H9 (cell line): ENCODE results near the gene PRSS23. TPM values are rescaled to one million over a fixed set of nuclear protein-coding genes. Genes with fewer than 3 reads are reported as not detected.

Experiments
- DNase-seq: peaks from one replicate; pipeline ENCODE4 v3.0.0-alpha.2; 2017
- H2AFZ ChIP-seq: one replicate; pipeline ENCODE4 v1.6.1; 2013; ENCODE audit warnings: mild to moderate bottlenecking, low read length, control low read depth, moderate library complexity
- H2AK5ac ChIP-seq: 2 replicates; pipeline ENCODE4 v1.6.1; 2013; ENCODE audit warnings: low read length, control low read depth, mixed read lengths; ENCODE audit not compliant: insufficient read length
- H2BK120ac ChIP-seq: one replicate; pipeline ENCODE4 v1.6.1; 2013; ENCODE audit warnings: low read depth, mild to moderate bottlenecking, low read length, control low read depth, inconsistent platforms; ENCODE audit not compliant: poor library complexity, severe bottlenecking
- H2BK12ac ChIP-seq: 2 replicates; pipeline ENCODE4 v1.6.1; 2013; ENCODE audit warnings: low read length, control low read depth, mixed read lengths, low read depth; ENCODE audit not compliant: insufficient read length
- H2BK15ac ChIP-seq: 2 replicates; pipeline ENCODE4 v1.6.1; 2013; ENCODE audit warnings: low read depth, low read length, control low read depth
- H2BK20ac ChIP-seq: one replicate; pipeline ENCODE4 v1.6.1; 2013; ENCODE audit warnings: low read depth, mild to moderate bottlenecking, low read length, control low read depth, inconsistent platforms; ENCODE audit not compliant: poor library complexity, severe bottlenecking
- H2BK5ac ChIP-seq: 2 replicates; pipeline ENCODE4 v1.6.1; 2013; ENCODE audit warnings: low read length, control low read depth, mixed read lengths; ENCODE audit not compliant: insufficient read length
- H3K14ac ChIP-seq: 2 replicates; pipeline ENCODE4 v1.6.1; 2013; ENCODE audit warnings: low read length, control low read depth; ENCODE audit not compliant: insufficient read depth
- H3K18ac ChIP-seq: 2 replicates; pipeline ENCODE4 v1.6.1; 2013; ENCODE audit warnings: low read depth, mild to moderate bottlenecking, mixed read lengths, low read length, control low read depth; ENCODE audit not compliant: insufficient read length
- H3K23ac ChIP-seq: 2 replicates; pipeline ENCODE4 v1.6.1; 2013; ENCODE audit warnings: low read length, control low read depth, mixed read lengths, low read depth; ENCODE audit not compliant: insufficient read length
- H3K23me2 ChIP-seq: 2 replicates; pipeline ENCODE4 v1.6.1; 2013; ENCODE audit warnings: low read depth, mild to moderate bottlenecking, mixed read lengths, low read length, control low read depth; ENCODE audit not compliant: insufficient read length, poor library complexity, severe bottlenecking
- H3K27ac ChIP-seq: 2 replicates; pipeline ENCODE4 v1.5.1; 2013; ENCODE audit warnings: low read length, control low read depth, mixed read lengths, low read depth; ENCODE audit not compliant: insufficient read length
- H3K27me3 ChIP-seq: 2 replicates; pipeline ENCODE4 v1.6.1; 2013; ENCODE audit warnings: low read length, control low read depth, inconsistent platforms; ENCODE audit not compliant: insufficient read depth
- H3K4ac ChIP-seq: 2 replicates; pipeline ENCODE4 v1.6.1; 2013; ENCODE audit warnings: low read depth, mild to moderate bottlenecking, control low read depth, inconsistent platforms, low read length, moderate library complexity
- H3K4me1 ChIP-seq: 2 replicates; pipeline ENCODE4 v1.6.1; 2013; ENCODE audit warnings: low read length, control low read depth, inconsistent platforms; ENCODE audit not compliant: insufficient read depth
- H3K4me2 ChIP-seq: 2 replicates; pipeline ENCODE4 v1.6.1; 2013; ENCODE audit warnings: low read length, control low read depth, mixed read lengths; ENCODE audit not compliant: insufficient read length, insufficient read depth
- H3K56ac ChIP-seq: 2 replicates; pipeline ENCODE4 v1.6.1; 2013; ENCODE audit warnings: low read depth, mild to moderate bottlenecking, mixed read lengths, low read length, control low read depth; ENCODE audit not compliant: insufficient read length
- H3K79me1 ChIP-seq: 2 replicates; pipeline ENCODE4 v1.6.1; 2013; ENCODE audit warnings: low read depth, mild to moderate bottlenecking, moderate library complexity, low read length, control low read depth, inconsistent platforms; ENCODE audit not compliant: insufficient read depth, poor library complexity, severe bottlenecking
- H3K79me2 ChIP-seq: 2 replicates; pipeline ENCODE4 v1.6.1; 2013; ENCODE audit warnings: low read length, control low read depth, inconsistent platforms; ENCODE audit not compliant: insufficient read depth
- H3K9ac ChIP-seq: 2 replicates; pipeline ENCODE4 v1.6.1; 2013; ENCODE audit warnings: low read length, control low read depth, mixed read lengths; ENCODE audit not compliant: insufficient read length; ENCODE audit errors: extremely low read depth
- H3K9me3 ChIP-seq: one replicate; pipeline ENCODE4 v1.6.1; 2013; ENCODE audit warnings: low read depth, low read length, inconsistent platforms; ENCODE audit not compliant: control insufficient read depth
- H3T11ph ChIP-seq: one replicate; pipeline ENCODE4 v1.6.1; 2013; ENCODE audit warnings: mild to moderate bottlenecking, low read length, control low read depth, inconsistent platforms
- H4K20me1 ChIP-seq: one replicate; pipeline ENCODE4 v1.6.1; 2013; ENCODE audit not compliant: control insufficient read depth, insufficient read length, insufficient read depth
- H4K5ac ChIP-seq: 2 replicates; pipeline ENCODE4 v1.6.1; 2013; ENCODE audit warnings: low read depth, mild to moderate bottlenecking, mixed read lengths, low read length, control low read depth; ENCODE audit not compliant: insufficient read length
- H4K8ac ChIP-seq: replicated peaks from 2 replicates; pipeline ENCODE4 v1.6.1; 2013; ENCODE audit warnings: low read length, control low read depth, mixed read lengths, low read depth; ENCODE audit not compliant: insufficient read length
- H4K91ac ChIP-seq: 2 replicates; pipeline ENCODE4 v1.6.1; 2013; ENCODE audit warnings: low read depth, mild to moderate bottlenecking, moderate library complexity, mixed read lengths, low read length, control low read depth; ENCODE audit not compliant: insufficient read length
- H3K27ac Mint-ChIP-seq, 3 experiments: 2 replicates in 2 of 3; 3 replicates in 1 of 3; pipeline ENCODE4 v1.8.0; 2020 to 2021; ENCODE audit warnings: mixed read lengths in 3 of 3, mild to moderate bottlenecking in 1 of 3, moderate library complexity in 1 of 3
- H3K27me3 Mint-ChIP-seq: 2 replicates; pipeline ENCODE4 v1.8.0; 2021; ENCODE audit warnings: low read depth, mild to moderate bottlenecking, moderate library complexity, mixed read lengths
- H3K36me3 Mint-ChIP-seq, 3 experiments: 2 replicates in 2 of 3; 3 replicates in 1 of 3; pipeline ENCODE4 v1.8.0; 2020 to 2021; ENCODE audit warnings: low read depth in 3 of 3, mixed read lengths in 3 of 3; ENCODE audit not compliant: insufficient read depth in 1 of 3
- H3K4me1 Mint-ChIP-seq, 2 experiments: 2 replicates each; pipeline ENCODE4 v1.8.0; 2020; ENCODE audit warnings: mixed read lengths in 2 of 2
- H3K4me3 Mint-ChIP-seq, 2 experiments: 2 replicates in 1 of 2; 3 replicates in 1 of 2; pipeline ENCODE4 v1.8.0; 2020 to 2021; ENCODE audit warnings: mild to moderate bottlenecking in 2 of 2, mixed read lengths in 2 of 2, moderate library complexity in 1 of 2
- H3K9me3 Mint-ChIP-seq, 2 experiments: 2 replicates in 1 of 2; 3 replicates in 1 of 2; pipeline ENCODE4 v1.8.0; 2020; ENCODE audit warnings: mild to moderate bottlenecking in 2 of 2, mixed read lengths in 2 of 2, moderate library complexity in 1 of 2
- WGBS: extraction: QIAGEN DNeasy Blood & Tissue Kit; methylation state at CpG from one replicate; pipeline ENCODE4 v1.1.7; 2013; ENCODE audit warnings: missing lambda C conversion rate, low lambda C conversion rate, mixed read lengths; ENCODE audit not compliant: insufficient read length; ENCODE audit errors: extremely low coverage; 5-methylcytosine and 5-hydroxymethylcytosine counted together
- total RNA-seq: library from RNA; stranded (reverse); gene quantifications from 2 replicates; pipeline ENCODE4 v1.2.1, GENCODE V29; 2021
- TF ChIP-seq, protein P1 (sequence below): fragments of 200-600 bp; sonication (generic); conservative IDR thresholded peaks from 3 replicates; pipeline ENCODE4 v1.8.0; 2021; ENCODE audit warnings: antibody characterized with exemption, mild to moderate bottlenecking

PRSS23 gene
- total RNA-seq, 1 experiment from 2014 or later: 6.9 TPM

- Histone ChIP-seq H3K23ac (no peak overlapping the region), H4K91ac (no peak overlapping the region), H3K79me1 (no peaks in the 10 kb centered on the region), H3K79me2 (no peaks in the 10 kb centered on the region), H3K4ac (no peak overlapping the region), H3K18ac (no peak overlapping the region), H3K9me3 (no peaks in the 10 kb centered on the region), H4K5ac (no peak overlapping the region), H3K27ac (no peak overlapping the region), H2BK20ac (no peak overlapping the region), H2AK5ac (no peak overlapping the region), H2AFZ (no peak overlapping the region), H3K23me2 (no peaks in the 10 kb centered on the region), H3K27me3 (no peaks in the 10 kb centered on the region), H3K56ac (no peak overlapping the region), H3K14ac (no peak overlapping the region), H2BK5ac (no peak overlapping the region), H3K4me1 (no peaks in the 10 kb centered on the region), H4K20me1 (no peaks in the 10 kb centered on the region), H2BK12ac (no peak overlapping the region), H2BK120ac (no peak overlapping the region), H3K4me2 (no peak overlapping the region), H4K8ac (no peak overlapping the region), H3T11ph (no peak overlapping the region), H3K9ac (no peak overlapping the region), H2BK15ac (no peak overlapping the region)
- no peak for DNase-seq
- H3K9me3 Mint-ChIP-seq: no peaks in the 10 kb centered on the region
- no peaks in the 10 kb centered on the region for H3K4me1 Mint-ChIP-seq
- H3K4me3 Mint-ChIP-seq: no peak overlapping the region
- TF ChIP-seq, protein P1, sequence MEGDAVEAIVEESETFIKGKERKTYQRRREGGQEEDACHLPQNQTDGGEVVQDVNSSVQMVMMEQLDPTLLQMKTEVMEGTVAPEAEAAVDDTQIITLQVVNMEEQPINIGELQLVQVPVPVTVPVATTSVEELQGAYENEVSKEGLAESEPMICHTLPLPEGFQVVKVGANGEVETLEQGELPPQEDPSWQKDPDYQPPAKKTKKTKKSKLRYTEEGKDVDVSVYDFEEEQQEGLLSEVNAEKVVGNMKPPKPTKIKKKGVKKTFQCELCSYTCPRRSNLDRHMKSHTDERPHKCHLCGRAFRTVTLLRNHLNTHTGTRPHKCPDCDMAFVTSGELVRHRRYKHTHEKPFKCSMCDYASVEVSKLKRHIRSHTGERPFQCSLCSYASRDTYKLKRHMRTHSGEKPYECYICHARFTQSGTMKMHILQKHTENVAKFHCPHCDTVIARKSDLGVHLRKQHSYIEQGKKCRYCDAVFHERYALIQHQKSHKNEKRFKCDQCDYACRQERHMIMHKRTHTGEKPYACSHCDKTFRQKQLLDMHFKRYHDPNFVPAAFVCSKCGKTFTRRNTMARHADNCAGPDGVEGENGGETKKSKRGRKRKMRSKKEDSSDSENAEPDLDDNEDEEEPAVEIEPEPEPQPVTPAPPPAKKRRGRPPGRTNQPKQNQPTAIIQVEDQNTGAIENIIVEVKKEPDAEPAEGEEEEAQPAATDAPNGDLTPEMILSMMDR: no peak
- H3K27me3 Mint-ChIP-seq: peaks cover 2% of the 10 kb centered on the region; the same call in 1 of the 2 replicates
- no peak overlapping the region for H3K27ac Mint-ChIP-seq
- no CpG with 5 or more reads among the region's 1 CpG for WGBS
- H3K36me3 Mint-ChIP-seq: no peaks in the 10 kb centered on the region
Observed at GRCh38 chr11:86793307-86793706, 7.0 kb upstream of the PRSS23 start.
